Activated CD8-positive, alpha-beta memory T cell treated with anti-CD3 and anti-CD28 coated beads, Interleukin-2, amount 50 U/mL, for 1 hour (primary cell): ENCODE results near the gene RAB17.
"Not testable (repeated sequence)": the region's sequence is repeated elsewhere in the genome, so short reads cannot be mapped to it uniquely, and the experiment has no call there.

ENCODE experiments used
- DNase-seq: peaks from one replicate; pipeline ENCODE4 v3.0.0-alpha.2; 2020; ENCODE audit errors: extremely low read depth

The RAB17 gene

DNA sequence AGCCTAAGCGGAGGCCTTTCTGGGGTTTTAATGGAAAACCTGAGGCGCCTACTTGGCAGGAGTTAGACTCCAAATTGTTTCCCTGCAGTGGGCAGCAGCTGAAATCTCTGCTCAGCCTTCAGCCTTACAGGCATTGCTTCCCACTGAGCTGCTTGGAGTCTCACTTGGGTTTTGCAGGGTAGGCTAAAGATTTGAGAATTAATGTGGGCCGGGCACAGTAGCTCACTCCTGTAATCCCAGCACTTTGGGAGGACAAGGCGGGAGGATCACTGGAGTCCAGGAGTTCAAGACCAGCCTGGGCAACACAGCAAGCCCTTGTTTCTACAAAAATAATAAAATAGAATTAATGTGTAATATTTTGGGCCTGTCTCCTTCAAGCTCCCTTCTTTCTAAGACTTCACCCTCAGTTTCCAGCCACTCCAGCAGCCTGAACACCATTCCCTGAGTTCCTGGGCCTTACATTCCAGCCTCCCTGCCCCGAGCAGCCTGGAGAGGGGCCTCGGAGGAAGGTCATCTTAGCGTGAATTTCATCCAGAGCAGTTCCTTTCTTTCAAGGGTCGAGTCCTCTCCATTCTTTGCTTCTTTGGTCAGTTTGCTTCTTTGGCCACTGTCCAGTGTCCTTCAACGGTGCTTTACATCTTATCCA, 9.1 kb upstream of the RAB17 start:
- no peak for DNase-seq

DNA sequence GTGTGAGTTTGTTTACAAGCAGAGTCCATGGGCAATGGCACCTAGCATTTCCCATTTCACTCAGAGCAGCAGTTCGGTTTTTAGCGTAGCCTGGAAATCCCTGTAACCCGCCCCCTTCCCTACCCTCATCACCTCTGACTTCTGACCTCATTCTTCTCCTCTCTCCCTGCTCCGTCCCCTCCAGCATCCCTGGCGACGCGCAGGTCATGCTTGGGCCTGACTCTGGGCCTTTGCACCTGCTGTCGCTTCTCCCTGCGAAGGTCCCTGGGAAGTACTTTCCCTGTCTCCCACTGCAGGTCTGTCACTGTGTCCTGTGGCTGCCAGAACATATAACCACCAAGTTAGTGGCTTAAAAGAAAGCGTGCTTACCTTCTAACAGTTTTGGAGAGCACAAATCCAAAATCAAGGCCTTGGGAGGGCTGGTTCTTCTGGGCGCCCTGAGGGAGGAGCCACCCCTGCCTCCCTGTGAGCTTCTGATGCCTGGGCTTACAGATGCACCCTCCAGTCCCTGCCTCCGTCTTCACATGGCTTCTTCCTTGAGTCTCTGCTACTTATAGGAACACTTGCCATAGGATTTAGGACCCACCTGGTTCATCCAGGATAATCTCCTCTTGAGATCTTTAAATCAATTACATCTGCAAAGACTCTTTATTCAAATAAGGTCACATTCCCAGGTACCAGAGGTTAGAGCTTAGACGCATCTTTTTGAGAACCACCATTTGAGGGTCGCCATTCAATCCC, 8.1 kb upstream of the RAB17 start:
- no peak for DNase-seq

DNA sequence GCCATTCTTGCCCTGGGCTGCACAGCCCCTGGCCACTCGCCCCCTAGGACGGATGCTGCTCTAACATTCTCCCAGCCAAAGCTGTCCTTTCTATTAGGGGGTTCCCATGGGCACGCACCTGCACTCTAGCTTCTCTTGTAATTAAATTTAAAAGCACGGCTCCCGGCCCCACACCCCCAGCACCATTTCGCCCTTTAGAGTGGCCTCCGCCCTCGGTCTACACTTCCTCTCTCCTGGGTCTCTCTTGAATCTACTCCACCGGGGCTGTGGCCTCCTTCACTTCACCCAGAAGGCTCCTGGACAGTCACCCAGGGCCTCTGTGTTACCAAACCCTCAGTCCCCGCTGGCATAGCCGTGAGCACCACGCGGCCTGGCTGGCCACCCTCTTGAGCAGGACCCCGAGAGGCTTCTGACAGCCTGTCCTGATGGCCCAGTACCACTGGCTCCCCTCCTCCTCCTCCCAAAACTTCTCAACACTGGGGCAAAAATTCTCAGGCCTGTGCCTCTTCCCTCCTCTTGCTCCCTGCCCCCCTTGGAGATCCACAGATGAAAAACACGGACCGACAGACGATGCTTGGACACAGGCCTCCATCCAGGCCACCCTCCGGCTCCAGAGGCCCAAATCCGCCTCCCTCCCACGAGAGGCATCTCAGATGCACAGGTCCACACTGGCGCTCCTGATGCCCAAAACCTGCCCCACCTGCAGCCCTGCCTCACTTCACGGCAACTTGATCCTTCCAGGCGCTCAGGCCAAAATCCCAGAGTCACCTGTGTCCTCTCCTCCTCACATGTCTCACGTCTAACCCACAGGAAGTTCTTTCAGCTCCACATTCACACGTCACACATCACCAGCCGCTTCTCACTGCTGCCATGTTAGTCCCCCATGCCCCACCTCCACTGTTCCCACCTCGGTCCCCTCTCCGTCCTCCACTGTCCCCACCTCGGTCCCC, 6.9 kb upstream of the RAB17 start:
- no peak for DNase-seq

DNA sequence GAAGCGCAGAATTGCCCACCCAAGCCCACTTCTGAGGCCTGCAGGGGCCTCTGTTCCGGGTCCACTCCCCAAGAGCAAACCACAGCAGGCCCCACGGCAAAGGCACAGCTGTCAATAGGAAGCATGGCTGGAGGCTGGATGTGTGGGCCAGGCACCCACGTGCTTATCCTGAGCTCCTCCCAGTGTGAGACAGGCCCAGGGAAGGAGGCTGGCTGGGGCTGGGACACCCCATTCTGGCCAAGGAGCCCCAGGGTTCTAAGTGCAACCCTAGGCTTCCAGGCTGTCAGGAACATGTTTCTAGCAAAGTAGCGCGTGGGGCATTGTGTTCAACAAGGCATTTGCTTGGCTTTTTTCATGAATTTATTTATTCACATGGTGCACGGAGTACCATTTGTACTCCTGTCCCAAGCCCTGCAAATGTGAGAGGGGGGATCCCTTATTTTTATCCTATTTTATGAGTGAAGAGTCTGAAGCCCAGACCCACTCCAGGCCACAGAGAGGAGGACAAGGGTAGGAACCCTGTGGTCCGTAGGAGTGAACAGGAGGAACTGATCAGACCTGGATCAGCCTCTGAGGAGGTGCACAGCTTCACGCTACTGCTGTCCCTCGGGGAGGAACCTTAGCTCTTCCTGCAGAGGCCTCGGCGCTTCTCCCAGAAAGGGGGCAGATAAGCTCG, 6.1 kb upstream of the RAB17 start:
- no peak for DNase-seq

DNA sequence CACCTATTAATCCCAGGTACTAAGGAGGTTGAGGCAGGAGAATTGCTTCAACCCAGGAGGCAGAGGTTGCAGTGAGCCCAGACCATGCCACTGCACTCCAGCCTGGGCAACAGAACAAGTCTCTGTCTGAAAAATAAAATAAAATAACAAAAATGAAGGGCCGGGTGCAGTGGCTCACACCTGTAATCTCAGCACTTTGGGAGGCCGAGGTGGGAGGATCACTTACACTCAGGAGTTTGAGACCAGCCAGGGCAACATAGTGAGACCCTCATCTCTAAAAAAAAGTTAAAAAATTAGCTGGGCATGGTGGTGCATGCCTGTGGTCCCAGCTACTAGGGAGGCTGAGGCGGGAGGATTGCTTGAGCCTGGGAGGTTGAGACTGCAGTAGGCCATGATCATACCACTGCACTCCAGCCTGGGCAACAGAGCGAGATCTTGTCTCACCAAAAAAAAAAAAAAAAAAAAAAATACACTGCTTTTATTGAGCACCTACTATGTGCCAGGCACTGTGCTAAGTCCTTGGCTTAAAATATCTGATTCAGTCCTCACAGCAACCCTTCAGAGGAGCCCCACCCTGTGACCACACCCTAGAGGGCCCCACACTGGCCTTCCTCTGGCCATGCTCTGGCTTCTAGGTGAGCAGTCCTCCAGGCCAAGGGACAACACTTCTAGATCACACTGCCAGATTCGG, 5.4 kb upstream of the RAB17 start:
- not testable (repeated sequence) for DNase-seq

DNA sequence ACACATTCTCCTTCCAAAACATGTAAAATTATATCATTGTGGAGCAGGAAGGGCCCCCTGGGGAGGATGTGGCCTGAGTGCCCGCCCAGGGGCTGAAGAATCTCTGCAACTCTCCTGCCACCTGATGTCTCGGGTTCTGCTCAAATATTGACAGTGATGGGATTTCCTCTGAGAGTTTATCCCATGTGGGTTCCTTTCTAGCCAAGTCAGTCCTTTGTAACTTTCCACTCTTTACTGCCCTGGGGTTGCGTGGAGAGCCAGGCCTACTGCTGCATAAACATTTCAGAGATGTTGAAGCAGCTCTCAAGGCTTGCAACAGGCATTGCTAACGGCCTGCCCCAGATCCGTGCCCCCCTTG, 4.0 kb upstream of the RAB17 start:
- no peak for DNase-seq

DNA sequence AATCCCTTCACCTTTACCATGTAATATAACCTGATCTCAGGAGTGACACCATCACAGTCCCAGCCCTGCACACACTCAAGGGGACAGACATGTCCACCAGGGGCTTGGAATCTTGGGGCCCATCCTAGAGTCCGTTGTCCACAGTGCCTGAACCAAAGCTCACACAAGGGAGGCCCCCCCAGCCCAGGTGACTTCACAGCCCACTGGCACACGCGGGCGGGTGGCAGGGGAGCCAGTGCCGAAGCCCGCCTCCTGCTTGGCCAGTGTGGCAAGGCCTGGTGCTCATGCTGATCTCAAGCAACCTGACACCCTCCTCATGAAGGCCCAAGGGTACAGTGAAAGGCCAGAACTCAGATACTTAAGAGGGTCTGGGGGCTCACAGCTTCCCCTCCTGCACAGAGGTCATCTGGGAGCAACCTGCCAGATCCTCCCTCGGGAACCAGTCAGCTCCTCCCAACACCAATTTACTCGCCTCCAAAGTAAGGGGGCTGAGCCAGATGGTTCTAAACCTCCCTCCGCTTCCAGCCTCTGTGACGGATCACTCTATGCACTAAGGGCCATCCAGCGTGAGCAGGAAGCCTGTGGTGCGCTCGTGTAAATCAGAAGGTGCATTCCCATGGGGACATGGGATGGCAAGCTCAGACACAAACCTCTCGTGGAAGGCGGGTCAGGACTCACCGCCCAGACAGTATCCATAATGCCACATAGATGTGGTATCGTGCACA, 3.2 kb upstream of the RAB17 start:
- DNase-seq = no peak

DNA sequence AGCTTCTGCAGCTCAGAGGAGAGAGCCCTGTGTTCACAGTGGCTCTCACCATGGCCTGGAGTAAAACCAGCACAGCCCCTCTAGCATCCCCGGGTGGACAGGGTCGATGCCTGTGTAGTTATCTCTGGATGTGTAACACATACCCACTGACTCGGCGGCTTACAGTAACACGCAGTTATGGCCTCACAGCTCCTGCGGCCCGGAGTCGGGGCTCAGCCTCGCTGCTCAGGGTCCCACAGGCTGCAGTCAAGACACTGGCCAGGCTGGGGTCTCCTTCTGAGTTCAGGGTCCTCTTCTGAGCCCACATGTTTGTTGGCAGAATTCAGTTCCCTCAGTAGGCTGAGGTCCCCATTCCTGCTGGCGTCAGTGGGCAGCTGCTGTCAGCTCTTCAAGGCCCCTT, 2.5 kb upstream of the RAB17 start:
- DNase-seq = no peak

DNA sequence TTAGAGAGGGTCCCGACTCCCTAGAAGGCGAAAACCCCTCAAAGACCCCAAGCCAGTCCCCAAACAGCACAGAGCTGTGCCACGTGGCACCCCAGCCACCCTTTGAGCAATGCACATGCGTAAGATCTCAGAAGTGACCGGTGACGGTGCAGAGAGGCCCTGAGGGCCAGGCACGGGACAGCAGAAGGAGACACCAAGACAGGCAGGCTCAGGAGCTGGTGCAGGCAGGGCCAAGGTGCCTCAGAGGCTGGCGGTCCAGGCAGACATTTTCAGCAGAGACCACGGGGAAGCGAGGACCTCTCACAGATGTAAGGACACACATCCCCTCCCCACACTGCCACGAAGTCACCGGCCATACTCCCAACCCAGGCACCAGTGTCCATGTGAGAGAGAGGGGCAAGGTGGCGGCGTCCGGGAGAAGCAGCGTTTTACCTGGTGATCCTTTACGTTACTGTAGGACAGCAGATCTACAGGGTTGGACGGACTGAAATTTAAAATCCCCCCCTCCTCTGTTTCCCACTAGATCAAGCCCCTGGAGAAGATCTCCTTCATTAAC, 2.0 kb upstream of the RAB17 start:
- no peak for DNase-seq

DNA sequence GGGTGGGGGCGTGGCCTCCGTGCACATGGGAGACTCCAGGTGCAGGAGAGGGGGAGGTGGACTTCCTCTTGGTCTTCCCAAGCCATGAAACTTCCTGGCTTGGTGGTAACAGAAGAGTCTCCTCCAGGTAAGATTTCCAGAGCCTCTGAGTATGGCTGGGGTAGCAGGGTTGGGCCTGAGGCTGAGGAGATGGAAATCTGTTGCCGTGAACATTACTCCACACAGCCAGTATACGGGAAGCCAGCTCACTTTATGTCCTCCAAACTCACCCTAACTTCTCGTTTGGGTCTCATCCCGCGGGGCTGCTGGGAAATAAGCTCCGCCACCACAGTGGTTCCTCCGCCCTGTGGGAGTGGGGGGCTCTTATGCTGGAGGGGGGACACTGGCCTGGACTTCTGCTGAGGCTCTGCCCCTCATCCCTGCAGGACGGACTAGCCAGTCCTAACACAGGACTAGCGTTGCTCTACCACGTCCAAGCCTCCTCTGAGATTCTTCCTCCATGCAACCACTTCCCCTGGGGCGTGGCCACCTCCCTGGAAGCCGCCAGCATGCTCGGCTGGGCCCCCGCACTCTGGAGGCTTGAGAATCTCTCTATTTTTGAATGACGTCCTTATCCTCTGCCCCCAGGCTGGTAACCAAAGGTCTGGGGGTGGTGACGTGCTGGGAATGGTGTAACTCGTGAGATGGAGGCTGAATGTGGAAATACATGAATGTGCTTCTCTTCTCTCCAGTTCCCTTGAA, 777 bp upstream of the RAB17 start:
- DNase-seq = no peak

DNA sequence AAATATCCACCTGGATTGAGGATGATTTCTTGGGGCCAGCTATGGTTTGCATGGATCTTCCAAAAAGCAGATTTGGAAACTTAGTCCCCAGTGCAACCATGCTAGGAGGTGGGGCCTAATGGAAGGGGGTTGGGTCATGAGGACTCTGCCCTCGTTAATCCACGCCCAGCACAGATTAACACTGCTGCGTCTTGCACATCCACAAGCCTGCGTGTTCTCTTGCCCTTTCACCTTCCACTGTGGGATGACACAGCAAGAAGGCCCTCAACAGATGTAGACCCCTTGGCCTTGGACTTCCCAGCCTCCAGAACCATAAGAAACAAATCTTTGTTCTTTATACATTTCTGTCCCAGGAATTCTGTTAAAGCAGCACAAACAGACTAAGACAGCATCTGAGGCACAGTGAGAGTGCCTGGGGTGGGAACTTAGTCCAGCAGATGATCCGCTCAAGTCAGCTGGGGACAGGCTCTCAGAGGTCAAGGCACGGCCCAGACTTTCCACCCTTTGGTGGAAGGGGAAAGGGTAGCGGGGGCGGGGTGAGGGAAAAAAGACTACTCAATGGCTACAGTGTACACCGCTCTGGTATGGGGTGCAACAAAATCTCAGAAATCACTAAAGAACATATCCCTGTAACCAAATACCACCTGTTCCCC, 2.4 kb downstream of the RAB17 start:
- DNase-seq = no peak

DNA sequence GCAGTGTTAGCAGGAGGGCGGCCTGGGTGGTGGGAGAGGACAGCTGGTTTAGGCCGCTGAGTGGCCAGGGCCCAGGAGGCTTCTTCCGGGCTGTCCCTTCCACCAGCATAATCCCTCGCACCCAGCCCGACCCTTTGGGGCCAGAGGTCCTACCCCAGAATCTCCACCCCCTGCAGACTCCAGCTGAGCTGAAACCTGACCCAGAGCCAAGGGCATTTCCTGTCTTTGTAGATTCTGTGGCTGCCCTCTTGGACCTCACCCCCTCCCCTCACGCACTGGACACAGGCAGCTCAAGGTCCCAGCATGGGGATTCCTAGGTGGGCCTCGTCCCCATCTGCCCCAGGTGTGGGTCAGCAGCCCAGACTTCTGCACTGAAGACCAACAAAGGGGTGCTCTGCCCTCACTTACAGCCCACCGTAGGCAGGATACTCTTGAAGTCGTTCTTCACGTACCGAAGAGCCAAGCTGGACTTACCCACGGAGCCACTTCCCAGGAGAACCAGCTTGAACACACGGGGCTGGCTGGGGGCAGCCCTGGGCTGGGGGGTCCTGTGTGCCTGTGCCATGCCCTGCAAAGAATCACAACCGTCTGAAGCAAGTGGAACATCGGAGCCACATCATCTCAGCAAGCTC, 4.8 kb downstream of the RAB17 start:
- DNase-seq = no peak

DNA sequence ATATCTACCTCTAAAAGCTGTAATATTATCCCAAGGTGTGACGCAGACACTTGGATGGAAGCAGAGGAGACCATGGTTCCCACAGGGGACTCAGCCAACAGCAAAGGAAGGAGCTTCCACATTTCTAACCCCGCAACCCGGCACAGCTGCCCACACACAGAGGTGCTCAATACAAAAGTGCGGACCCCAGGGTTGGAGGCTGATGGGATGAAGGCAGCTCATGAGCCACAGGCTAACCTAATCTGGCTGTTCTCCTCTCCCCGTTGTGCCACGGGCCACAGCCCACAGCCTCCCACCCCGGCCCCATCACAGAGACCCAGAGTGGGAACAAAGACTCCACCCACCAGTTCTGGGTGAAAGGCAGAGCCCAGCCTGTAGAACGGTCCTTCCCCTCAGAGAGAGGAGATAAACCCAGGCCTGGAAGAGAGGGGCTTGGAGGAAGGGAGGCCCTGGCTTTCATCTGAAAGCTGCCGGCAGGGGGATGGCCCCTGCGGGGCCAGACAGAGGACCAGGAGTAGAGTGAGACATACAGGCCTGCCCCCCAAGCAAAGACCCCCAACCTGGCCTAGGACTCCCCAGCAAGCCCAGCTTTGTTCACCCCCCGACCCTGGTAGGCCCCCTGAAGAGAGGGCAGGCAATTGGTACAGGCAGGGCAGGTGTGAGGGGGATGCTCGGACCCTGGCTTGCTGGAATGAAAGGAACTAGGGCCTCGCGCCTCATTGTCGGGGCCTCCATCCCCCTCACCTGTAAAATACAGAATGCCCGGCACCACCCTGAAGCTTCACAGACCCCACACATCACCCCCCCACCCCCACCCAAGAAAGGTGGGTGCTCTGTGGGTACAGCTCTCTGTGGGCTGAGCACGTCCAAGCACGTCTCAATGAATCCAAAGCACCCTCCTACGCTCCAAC, 6.9 kb downstream of the RAB17 start:
- DNase-seq = no peak

DNA sequence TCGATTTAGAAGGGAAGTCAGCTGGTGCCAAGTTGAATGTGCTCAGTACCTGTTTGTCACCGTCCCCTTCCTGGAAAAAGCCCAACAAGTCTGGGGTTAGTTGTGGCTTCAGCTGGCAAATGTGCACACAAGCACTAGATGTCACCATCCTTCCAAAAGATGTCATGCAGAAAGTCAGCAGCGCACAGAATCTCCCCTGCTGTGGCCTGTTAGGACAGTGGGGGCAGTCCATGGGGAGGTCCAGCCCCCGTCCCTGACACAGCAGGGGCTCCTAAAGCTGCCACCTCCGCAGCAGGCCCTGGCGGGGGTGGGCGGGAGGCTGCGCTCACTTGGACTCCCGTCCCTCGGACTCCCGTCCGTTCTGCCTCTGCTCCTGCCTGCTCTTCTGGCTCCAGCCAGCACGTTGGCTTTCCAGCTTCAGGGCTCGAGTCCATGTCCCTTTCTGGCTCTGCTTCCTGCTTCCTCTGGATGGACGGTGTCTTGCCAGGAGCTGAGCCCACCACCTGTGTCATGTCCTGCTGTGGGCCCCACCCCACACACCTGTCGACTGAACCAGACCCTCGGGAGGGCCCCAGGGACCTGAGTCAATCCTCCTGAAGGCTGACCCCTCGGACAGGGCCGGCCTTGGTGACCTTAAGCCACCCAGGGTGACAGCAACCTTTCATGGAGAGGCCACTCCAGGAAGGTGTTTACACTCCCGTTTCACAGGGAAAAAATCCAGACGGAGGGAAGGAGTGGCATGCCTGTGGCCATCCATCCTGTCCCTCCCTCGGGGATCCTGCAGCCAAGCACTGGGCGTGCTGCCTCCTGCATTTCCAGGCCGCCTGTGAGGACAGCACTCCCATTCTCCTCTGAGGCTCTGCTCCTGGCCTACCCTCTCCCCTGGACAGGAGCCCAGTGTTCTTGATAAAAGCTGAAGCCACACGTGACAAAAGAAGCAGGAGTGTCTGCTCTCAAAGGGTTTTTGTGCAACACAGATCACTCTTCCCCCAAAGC, 8.5 kb downstream of the RAB17 start:
- DNase-seq = peak; percentile 29

DNA sequence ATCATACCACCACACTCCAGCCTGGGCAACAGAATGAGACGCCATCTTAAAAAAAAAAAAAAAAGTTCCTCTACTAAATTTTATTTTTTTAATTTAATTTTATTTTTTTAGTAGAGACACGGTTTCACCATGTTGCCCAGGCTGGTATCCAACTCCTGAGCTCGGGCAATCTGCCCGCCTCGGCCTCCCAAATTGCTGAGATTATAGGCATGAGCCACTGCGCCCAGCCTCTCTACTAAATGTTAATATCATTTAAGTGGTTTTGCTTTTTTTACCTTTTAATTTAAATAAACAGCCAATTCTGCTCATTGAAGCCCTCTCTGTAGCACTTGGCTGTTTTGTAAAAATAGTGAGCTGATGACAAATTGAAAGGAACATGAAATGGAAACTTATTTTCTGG, 9.2 kb downstream of the RAB17 start:
- no peak for DNase-seq
